Kidney (tissue), 14 donors: ENCODE data around the gene TMEM235. TPM values are rescaled to one million over a fixed set of nuclear protein-coding genes. Genes with fewer than 3 reads are reported as not detected.

ENCODE experiments used
- DNase-seq, 5 donors: peaks; one replicate each; pipeline ENCODE4 v3.0.0-alpha.2; 2013 to 2020
- FAIRE-seq: peaks from 2 replicates; lab custom pipeline; 2012; peaks lifted over from hg19 to GRCh38; lab: Jason Lieb, UNC
- H3K27ac ChIP-seq, 2 donors: one replicate each; pipeline ENCODE4 v1.7.0; 2013; ENCODE audit warnings: low read depth in 2 of 2, low read length in 2 of 2, inconsistent platforms in 1 of 2
- H3K27me3 ChIP-seq: one replicate; pipeline ENCODE4 v1.7.1; 2013; ENCODE audit warnings: low read length, inconsistent platforms; ENCODE audit not compliant: control insufficient read depth, insufficient read depth
- H3K36me3 ChIP-seq, 3 donors: one replicate each; pipeline versions ENCODE4 v1.7.0 to v1.7.1; 2013; ENCODE audit warnings: low read length in 3 of 3, control low read depth in 1 of 3, inconsistent platforms in 1 of 3; ENCODE audit not compliant: insufficient read depth in 3 of 3, control insufficient read depth in 2 of 3
- H3K4me1 ChIP-seq, 3 donors: one replicate each; pipeline versions ENCODE4 v1.7.0 to v1.7.1; 2013; ENCODE audit warnings: low read length in 3 of 3, inconsistent platforms in 1 of 3, low read depth in 1 of 3; ENCODE audit not compliant: control insufficient read depth in 2 of 3, insufficient read depth in 2 of 3
- H3K4me3 ChIP-seq, 3 donors: one replicate each; pipeline versions ENCODE4 v1.7.0 to v1.8.1; 2013; ENCODE audit warnings: low read length in 3 of 3, control low read depth in 1 of 3, inconsistent platforms in 1 of 3
- H3K9ac ChIP-seq, 3 donors: one replicate each; pipeline versions ENCODE4 v1.7.0 to v1.7.1; 2013; ENCODE audit warnings: low read length in 3 of 3, control low read depth in 1 of 3, inconsistent platforms in 1 of 3
- H3K9me3 ChIP-seq, 3 donors: one replicate each; pipeline versions ENCODE4 v1.7.0 to v1.7.1; 2013; ENCODE audit warnings: low read length in 3 of 3, control low read depth in 1 of 3, inconsistent platforms in 1 of 3; ENCODE audit not compliant: control insufficient read depth in 2 of 3, insufficient read depth in 1 of 3
- intact Hi-C: fragments of 100-400 bp; cut with DNase I; formaldehyde crosslinking; loops from one replicate; pipeline ENCODE4 v1.11.1; 2022
- polyA plus RNA-seq: library from polyadenylated mRNA; stranded (reverse); fragments of 350-450 nt; fragmentation: Illumina TruSeq; extraction: RNeasy Lipid Tissue Mini Kit (QIAGEN cat#74804); gene quantifications from one replicate; pipeline ENCODE4 v1.2.3, GENCODE V29; 2014; ENCODE audit warnings: low read depth, low replicate concordance; ENCODE audit not compliant: insufficient read depth
- total RNA-seq: library from RNA; stranded (reverse); fragmentation: NEBNext Ultra II Directional; extraction: Animal tissue kit (Norgen Biotek cat#: 25700); gene quantifications from one replicate; pipeline ENCODE4 v1.2.1, GENCODE V29; 2021
- TF ChIP-seq, protein P1 (sequence below): IDR thresholded peaks from 3 replicates; pipeline ENCODE4 v1.5.1; 2012; ENCODE audit warnings: mild to moderate bottlenecking, moderate library complexity, borderline replicate concordance; ENCODE audit not compliant: insufficient read depth; ENCODE audit errors: extremely low read depth
- donor health status: control.
- donor health status: control.
- donor health status: control.
- donor health status: control.
- donor health status: control.
- donor health status: DM: yes; HTN: yes; CAD: no.
- donor health status: Normal renal cell carcinoma (clear cell type).

TMEM235 gene
- total and polyA plus RNA-seq, 2 donors from 2014 or later, result not detected

DNA sequence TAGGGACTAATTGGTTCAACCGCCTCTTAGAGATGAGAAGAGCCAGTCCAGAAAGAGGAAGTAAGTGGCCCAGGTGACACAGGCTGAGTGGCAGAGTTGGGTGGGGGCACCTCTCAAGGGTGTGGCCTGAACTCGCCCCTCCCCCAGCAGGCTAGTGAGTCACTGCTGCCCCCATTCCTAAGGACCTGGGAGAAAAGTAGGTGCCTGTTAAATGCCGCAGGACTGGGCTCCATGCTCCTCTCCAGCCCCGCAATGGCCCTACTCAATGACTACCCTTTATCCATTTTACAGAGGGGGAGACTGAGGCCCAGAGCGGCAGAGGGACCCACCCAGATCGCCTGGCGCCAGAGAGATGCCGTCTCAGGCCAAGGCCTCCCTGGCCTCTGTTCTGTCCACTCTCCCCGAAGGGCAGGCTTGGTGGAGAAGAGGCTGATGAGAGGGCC, 8.1 kb downstream of the TMEM235 start:
- TF ChIP-seq, protein P1, sequence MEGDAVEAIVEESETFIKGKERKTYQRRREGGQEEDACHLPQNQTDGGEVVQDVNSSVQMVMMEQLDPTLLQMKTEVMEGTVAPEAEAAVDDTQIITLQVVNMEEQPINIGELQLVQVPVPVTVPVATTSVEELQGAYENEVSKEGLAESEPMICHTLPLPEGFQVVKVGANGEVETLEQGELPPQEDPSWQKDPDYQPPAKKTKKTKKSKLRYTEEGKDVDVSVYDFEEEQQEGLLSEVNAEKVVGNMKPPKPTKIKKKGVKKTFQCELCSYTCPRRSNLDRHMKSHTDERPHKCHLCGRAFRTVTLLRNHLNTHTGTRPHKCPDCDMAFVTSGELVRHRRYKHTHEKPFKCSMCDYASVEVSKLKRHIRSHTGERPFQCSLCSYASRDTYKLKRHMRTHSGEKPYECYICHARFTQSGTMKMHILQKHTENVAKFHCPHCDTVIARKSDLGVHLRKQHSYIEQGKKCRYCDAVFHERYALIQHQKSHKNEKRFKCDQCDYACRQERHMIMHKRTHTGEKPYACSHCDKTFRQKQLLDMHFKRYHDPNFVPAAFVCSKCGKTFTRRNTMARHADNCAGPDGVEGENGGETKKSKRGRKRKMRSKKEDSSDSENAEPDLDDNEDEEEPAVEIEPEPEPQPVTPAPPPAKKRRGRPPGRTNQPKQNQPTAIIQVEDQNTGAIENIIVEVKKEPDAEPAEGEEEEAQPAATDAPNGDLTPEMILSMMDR, result no peak
- no peaks in the 10 kb centered on the region for H3K27me3 ChIP-seq
- FAIRE-seq (no peak), DNase-seq (peak in 1 of 5 donors; percentile 56)
- H3K4me1 ChIP-seq, result no peaks in the 10 kb centered on the region
- no peak overlapping the region for H3K9ac ChIP-seq
- intact Hi-C loops, result no loop called here
- no peaks in the 10 kb centered on the region for H3K36me3 ChIP-seq
- H3K9me3 ChIP-seq, result no peaks in the 10 kb centered on the region
- no peak overlapping the region for H3K27ac ChIP-seq
- H3K4me3 ChIP-seq, result no peak overlapping the region

DNA sequence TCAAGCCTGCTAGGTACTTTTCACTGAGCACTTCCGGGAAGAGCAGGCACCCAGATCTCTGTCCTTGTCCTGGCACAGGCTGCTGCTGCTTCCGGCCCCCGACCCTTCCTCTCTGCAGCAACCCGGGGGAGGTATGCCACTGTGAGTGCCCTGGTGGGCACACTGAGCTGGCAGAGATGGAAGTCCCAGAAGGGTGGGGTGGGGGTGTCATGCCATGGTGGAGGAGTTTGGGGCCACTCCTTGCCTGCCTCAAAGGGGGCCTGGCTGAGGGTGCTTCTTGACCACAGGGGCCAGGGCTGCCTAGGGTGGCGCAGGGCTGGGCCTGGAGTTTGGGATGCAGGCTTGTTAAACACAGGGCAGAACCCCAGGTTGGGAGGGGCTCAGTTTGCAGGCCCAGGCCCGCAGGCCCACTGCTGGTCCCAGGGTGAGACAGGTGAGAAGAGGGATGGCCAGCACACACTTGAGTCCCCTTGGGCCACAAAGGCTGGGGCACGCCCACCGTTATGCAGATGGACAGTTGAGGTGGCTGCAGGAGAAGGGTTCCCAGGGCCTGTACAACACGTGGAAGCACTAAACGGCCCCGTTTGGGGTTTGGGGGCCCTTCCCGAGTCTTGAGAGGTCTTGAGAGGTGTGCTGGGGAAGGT, 8.7 kb downstream of the TMEM235 start:
- no peaks in the 10 kb centered on the region for H3K4me1 ChIP-seq
- DNase-seq (peak in 1 of 5 donors; percentile 68), FAIRE-seq (no peak)
- no peaks in the 10 kb centered on the region for H3K36me3 ChIP-seq
- intact Hi-C loops, result loop anchor here (10.0 kb wide), 1 partner anchor 125 kb away; no protein-coding TSS in a partner anchor
- H3K27ac ChIP-seq, result no peak overlapping the region
- no peak overlapping the region for H3K9ac ChIP-seq
- no peaks in the 10 kb centered on the region for H3K27me3 ChIP-seq
- no peaks in the 10 kb centered on the region for H3K9me3 ChIP-seq
- TF ChIP-seq, protein P1, result no peak
- H3K4me3 ChIP-seq, result no peak overlapping the region

DNA sequence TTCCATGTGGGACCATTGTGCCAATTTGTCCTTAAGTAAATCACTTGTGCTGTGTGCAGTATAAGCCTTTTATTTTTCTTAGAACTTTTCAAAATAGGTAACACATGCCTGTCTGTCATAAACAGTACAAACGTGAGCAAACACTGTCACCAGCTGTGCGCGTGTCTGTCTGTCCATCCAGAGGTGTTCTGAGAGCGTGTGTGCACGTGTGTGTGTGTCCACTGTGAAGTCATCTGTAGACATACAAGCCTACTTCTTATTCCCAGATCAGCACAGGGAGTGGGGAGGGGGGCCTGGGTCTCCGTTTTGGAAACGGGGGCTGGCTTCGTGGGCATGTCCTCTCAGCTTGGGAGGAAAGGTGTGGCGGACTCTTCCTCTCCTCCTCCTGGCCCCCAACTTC, 9.4 kb downstream of the TMEM235 start:
- TF ChIP-seq, protein P1, result no peak
- no peak overlapping the region for H3K4me3 ChIP-seq
- H3K9me3 ChIP-seq, result no peaks in the 10 kb centered on the region
- H3K9ac ChIP-seq, result no peak overlapping the region
- intact Hi-C loops, result loop anchor here (10.0 kb wide), 1 partner anchor 126 kb away; no protein-coding TSS in a partner anchor
- FAIRE-seq, result no peak
- H3K27me3 ChIP-seq, result no peaks in the 10 kb centered on the region
- no peak overlapping the region for H3K27ac ChIP-seq
- H3K36me3 ChIP-seq, result no peaks in the 10 kb centered on the region
- H3K4me1 ChIP-seq, result no peaks in the 10 kb centered on the region
- no peak for DNase-seq
